GM19099 (cell line): ENCODE data around the gene ADCY6.

Experiments used
- POLR2A ChIP-seq: IDR thresholded peaks from 3 replicates; pipeline ENCODE4 v1.6.1; 2011; ENCODE audit warnings: low read depth; ENCODE audit not compliant: insufficient read length; ENCODE audit errors: extremely low read depth

The ADCY6 gene

DNA sequence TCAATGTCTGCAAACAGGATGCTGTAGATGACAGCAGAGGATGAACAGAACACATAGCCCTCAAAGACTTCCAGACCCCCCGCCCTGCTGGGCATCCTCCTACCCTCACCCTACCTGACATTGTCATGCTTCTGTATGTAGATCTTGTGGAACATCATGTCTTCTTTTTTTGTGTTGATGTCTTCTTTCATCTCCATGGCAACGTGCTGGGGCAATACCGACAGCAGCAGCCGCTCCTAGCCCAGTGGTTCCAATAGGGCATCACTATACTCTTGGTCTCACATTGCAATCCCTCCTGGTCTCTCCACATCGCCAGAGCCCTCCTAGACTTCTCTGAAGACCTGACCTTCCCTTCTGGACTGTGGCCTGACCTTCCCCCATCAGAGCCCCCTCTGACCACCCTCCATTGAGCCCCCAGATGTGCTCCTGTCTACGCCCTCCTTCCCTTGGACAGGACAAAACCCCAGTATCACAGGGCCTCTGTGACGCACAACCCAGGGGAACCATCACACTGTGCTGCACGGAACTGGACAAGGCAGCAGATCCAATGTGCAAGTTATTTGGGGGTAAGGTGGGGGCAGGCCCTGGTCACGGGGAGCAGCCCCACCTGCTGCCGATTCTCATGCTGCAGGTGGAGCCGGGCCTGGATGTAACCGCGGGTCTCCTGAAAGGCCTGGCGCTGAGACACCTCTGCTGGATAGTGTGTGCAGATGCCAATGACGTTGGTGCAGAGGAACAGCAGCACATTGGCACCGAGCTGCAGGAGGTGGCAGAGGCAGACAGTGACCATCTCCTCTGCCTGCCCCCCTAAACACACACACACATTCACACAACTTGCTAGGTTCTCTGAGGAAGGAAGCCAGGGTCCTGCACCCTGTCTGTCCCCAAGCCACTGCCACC, 11.1 kb downstream of the ADCY6 start:
- TF ChIP-seq POLR2A, result no peak

DNA sequence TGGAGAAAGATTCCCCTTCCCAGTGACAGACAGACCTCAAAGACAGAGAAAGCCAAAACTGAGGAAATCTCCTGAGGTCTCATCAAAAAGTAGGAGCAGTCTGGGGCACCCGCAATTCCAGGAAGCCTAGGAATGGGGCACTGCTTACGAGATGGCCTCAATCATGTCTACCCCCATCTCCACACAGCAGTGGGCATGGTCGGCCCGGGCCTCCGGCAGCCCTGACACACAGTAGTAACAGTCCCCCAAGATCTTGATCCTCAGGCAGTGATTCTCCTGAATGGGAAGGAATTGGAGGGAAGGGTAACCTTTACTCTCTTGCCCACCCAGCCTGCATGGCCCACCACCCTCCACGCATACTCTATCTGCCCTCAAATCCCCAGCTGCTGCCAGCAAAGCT, 11.9 kb downstream of the ADCY6 start:
- no peak for TF ChIP-seq POLR2A

DNA sequence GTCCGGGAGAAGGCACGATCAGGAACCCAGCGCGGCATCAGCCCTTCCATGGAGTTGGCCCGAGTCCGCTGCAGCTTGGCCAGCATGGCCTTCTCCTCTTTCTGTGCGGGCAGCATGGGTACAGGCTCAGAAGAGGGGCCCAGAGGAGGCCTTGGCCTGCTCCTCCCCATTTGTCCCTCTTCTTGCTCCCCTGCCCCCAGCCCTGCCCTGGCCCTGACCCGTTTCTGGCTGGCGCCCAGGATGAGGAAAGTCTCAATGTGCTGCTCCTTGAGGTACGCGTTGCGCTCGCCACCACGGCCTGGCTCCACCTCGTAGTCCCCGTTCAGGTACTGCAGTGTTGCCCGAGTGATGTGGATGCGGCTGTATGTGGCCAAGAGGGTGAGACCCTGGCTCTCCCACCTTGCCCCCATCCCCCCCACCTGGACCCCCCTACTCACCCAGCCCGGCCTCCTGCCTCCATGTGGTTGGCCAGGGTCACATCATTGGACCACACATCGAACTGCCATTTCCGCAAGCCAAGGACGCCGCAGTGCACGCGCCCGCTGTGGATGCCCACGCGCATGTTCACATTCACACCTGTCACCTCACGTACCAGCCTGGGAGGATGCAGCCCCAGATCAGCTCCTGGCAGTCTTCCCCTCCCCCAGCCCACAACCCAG, 12.8 kb downstream of the ADCY6 start:
- TF ChIP-seq POLR2A, result no peak

DNA sequence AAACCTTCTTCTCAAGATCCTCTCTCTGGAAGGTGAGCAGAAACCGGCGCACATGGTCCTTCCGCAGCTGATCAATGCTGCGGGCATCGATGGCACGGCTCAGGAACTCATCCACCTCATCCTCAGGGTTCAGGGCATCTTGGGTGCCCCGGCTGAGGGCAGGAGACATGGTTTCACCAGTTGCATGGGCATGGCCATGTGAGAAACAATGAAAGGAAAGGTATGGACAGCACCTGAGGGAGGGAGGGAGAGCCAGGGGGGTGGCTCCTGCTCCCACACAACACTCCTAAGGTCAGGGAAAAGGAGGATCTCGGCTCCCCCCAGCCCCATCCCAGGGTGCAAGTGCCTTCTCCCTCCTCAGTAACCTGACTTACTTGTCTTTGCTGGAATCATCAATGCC, 13.6 kb downstream of the ADCY6 start:
- TF ChIP-seq POLR2A, result no peak

DNA sequence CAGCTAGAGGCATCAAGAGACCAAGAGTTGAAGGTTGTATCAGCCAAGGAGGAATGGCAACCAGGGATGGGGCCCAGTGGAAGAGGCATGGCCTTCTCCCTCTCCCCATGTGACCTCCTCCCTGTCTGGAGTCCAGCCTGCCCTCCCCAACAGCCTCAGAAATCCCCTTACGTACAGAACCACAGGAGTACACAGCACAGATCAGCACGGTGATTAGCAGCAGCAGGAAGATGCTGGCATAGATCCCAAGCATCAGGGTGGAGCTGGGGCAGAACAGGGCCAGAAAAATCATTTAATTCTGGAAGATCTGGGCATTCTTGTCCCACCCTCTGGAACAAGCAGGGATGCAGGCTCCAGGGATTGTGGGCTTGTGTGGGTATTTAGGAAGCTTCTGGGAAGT, 14.4 kb downstream of the ADCY6 start:
- no peak for TF ChIP-seq POLR2A

DNA sequence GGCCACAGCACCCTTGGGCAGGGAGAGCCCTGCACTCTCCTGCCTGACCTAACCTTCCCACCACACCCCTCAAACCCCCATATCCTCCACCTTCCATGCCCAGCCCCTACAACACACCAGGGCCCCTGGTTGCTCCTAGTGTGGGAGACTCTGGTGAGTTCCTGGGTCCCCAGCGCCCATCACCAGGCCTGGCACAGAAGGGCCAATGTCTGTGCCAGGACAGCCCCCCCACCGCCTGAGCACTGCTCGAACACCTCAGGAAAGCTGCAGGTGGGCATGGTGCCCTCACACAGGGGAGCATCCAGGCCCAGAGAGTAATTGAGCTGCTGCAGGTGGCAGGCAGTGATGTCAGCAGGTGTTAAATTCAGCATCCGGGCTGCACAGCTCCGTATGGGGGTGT, 15.2 kb downstream of the ADCY6 start:
- TF ChIP-seq POLR2A, result no peak

DNA sequence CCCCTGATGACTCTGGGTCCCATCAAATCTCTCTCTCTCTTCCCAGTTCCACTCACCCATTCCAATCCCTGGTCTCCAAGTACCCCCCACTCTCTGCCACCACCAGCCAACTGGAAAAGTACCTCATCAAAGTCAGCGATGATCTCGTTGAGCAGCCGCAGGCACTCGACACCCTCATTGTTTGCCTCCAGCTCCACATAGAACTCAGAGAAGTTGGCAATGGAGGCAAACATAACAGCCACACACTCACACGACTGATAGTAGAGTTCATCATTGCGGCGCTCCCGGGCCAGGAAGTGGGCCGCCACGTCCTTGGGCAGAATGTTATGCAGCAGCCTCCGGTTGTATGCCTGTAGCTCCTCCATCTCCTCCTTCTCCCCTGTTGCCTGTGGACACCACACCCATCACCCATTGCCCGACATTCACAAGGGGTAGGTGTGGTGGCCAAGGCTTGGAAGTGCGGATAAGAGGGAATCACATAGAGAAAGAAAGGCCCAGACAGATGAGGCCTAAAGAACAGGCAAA, 17.2 kb downstream of the ADCY6 start:
- TF ChIP-seq POLR2A, result no peak

DNA sequence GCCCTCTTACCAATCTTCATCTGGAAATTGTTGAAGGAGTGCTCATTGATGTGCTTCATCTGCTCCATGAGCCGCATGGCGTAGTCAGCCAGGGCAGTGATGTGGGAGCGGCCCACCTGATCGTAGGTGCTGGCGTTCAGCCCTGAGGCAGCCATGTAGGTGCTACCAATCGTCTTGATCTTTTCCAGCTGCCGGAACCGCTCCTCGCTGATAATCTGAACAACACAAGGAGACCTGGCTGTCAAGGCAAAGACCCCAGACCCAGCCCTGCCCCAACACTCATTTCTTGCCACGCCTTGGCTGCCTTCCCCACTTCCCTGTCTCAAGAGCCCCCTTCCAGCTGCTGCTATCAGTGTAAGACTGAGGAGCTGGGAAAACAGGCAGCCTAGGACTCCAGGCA, 18.1 kb downstream of the ADCY6 start:
- no peak for TF ChIP-seq POLR2A

DNA sequence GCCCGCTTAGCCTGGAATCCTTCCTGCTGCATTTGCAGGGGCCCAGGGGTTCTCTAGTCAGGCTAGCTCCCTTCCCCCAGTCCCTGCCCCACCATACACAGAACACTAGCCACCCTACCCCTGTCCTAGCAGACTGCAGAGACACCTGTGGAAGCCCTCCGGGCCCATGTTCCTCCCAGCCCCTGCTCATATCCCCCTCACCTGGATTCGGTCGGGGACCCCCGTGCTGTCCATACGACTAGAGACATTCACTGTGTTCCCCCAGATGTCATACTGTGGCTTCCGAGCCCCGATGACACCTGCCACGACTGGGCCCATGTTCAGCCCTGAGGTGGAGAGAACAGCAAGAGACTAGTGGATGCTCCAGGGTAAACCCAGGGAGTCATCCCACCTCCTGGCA, 20.2 kb downstream of the ADCY6 start:
- TF ChIP-seq POLR2A, result no peak

DNA sequence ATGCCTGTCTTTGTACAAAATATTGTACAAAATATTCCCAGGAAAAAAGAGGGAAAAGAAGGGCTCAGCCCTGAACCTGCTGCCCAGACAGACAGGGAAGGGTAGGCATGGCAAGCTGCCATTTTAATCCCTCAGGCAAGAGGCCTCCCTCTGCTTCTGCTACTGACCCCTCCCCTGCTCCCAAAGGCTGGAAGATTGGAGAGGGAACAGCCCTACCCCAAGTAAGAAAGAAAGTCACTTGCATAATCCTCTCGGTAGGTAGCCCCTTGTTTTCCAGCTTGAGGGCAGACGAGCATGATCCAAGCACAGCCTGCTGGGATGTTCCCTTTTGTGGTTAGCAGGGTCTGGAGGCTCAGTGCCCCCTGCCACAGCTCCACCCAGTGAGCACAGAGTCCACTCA, 20.7 kb downstream of the ADCY6 start:
- TF ChIP-seq POLR2A, result no peak

DNA sequence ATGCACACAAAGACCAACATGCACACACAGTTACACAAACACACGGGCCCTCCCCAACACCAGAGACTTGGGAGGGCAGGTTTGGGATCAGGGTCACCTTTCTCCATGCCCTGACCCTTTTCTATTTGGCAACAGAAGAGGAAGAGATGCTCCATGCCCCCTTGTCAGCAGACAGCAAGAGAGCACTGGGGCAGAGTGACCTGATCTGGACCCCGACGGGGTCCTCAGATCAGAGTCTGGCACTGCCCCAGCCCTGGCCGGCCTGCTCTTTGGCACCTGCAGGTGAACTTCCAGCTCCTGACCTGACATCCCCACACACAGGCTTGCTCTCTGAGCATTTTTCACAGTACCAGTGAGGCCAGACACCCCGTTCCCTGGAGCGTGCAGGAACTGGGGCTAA, 21.4 kb downstream of the ADCY6 start:
- no peak for TF ChIP-seq POLR2A

DNA sequence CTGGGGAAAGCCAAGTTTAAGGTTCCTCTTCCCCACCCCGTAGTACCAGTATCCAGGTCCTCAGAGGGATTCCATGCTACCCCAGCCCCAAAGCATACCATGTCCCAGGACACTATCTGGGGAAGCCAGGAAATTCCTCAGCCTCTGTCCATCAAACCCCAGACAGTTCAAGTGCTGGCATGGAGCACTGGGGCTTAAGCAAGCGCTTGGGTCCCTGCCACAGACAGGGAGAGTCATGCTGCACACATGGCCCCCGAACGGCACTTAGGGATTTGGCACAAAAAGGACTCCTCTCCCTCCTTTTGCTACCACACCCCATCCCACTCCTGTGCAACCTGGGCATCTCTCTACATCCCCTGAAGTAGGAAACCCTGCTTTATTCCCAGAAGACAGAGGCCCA, 21.8 kb downstream of the ADCY6 start:
- TF ChIP-seq POLR2A, result no peak

DNA sequence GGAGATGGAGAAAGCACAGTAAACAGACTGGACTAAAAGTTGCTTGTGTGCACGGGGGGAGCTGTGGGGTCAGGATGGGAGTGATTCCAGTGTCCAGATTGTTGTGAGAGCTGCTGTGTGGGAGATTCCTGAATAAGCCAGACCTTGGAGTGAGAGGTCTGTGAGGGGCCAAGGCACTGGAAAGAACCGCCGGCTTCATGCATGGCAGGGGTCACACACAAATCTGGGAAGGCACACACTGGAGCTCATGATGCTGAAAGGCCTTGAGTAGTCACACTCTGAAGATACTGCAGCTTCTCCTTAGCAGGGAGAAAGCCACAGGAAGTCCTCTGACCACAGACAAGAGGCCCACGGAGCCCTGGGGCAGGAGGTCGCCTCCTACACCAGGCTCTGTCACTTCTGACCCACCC, 23.1 kb downstream of the ADCY6 start:
- TF ChIP-seq POLR2A, result no peak

DNA sequence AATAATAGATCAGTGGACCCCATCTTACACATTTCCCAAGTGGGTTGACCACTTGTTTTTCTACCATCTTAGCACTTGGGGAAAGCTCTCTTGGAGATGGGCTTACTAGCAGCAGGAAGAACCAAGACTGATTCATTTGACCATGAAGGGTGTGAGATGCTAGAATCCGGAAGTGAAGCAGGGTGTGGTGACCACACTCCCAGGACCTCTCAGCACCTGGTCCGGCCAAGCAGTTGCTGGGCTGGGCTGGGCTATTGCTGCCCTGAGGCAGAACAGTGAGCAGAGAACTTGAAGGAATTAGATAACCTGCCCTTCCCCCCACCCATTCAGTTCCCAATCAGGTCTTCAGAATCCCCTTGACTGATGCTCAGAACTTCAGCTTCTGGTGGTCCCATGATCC, 24.4 kb downstream of the ADCY6 start:
- no peak for TF ChIP-seq POLR2A

DNA sequence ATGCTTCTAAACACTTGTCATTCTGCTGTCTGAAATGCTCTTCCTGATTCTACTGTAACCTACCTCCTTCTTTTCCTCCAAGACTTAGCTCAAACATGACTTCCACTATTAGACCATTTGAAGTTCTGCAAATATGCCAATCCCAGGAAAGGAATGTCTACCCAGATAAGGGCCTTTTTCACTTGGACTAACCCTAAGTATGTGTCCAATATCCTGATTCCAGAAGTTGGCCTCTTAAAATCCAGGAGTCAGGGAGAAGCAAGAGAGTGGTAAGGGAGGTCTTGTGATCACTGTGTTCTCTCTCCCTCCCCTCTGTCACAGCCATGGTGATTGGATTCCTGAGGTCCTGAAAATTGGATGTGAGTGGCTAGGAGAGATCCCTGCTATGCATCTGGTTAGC, 30.2 kb downstream of the ADCY6 start:
- TF ChIP-seq POLR2A, result no peak

DNA sequence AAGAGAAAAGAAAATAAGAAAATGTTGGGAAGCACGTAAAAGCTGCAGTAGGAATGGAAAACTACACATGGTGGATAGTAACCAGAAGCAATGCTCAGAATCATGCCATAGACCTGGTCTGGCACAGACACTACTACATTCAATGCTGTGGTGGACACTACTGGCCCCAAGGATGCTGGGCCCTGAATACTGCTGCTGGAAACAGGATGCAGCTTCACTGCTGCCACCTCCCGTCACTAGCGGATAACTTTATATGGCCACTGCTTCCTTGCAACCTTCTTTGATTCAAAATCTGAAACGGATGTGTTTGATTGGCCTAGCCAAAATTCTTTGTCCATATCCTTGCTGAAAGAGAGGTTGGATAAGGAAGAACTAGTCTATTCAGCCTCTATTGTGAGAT, 30.7 kb downstream of the ADCY6 start:
- TF ChIP-seq POLR2A, result no peak

DNA sequence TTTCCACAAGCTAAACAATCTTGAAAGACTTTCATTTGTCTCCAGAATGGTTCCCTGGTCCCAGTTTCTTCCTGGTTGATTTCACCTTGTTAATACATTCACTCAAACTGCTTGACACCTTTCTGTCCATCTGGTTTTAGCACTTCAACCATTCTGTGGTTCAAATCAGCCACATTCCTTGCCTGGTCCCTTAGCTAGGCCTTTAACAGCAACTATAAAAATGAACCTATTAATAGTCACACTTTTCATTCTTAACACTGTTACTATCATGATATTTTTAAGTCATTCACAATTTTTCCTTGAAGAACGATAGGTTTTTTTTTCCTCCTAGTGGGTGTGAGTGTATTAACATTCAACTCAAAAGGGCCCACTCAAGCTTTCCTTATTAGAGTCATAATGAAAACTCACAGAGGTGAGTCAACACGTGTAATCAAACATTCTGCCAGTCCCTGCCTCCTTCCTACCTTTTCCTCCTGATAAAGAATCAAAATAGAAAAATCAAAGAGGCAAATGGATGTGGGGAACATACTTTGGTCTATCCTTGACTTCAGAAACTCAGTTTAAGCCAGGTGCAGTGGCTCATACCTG, 38.0 kb downstream of the ADCY6 start:
- no peak for TF ChIP-seq POLR2A

DNA sequence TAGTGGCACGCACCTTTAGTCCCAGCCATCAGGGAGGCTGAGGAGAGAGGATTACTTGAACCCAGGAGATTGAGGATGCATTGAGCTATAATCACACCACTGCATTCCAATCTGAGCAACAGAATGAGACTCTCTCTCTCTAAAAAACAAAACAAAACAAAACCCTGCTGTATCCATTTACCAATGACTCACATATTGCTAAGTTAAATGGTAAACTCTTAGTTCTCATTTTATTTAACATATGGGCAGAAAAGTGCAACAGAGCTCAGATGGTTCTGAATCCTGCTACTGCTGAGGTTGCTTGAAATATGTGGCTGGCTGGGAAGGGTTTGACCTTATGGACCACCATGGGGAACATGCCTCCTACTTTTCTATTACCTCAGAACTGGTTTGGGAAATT, 38.7 kb downstream of the ADCY6 start:
- no peak for TF ChIP-seq POLR2A
